HG03097 (cell line): ENCODE measurements around the gene ST14.
"Not testable (repeated sequence)": the region's sequence is repeated elsewhere in the genome, so short reads cannot be mapped to it uniquely, and the experiment has no call there.

Source experiments
- ATAC-seq: cut with Tn5 transposase; IDR thresholded peaks from one replicate; pipeline ENCODE4 v1.9.1; 2021; ENCODE audit not compliant: unreplicated experiment, low FRiP score

Gene ST14

GRCh38 chr11:130217133-130218031 is 57.8 kb downstream of the ST14 start:
- no peak for ATAC-seq

DNA sequence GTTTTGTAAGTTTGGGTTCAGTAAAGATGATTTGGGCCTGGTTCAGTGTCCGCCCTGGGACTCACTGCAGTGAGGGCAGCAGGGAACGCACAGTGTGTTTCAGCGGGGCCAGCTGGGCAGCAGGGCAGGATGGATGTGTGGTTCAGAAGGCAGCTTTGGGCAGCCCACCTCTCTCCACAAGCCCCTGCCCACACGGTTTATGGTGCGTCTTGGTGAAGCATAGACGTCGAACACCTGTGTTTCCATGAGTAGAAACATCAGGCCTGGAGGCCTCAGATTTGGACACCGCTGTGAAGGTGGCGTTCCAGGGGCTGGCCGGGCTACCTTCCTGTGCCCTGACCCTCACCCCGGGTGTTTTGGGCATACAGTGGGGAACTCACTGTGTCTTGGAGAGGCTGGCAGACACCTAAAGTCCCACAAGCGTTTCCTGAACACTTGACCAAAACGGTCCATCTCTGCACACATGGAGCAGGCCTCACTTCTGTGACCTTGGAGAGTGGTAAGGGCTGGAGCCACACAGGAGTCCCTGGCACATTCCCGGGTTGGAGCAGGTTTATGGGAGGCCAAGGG is 59.0 kb downstream of the ST14 start:
- no peak for ATAC-seq

- ATAC-seq: no peak
Measured at GRCh38 chr11:130219148-130219547, 59.6 kb downstream of the ST14 start.

GRCh38 chr11:130220311-130221035 is 60.9 kb downstream of the ST14 start:
- ATAC-seq: no peak

GRCh38 chr11:130223291-130223971 is 63.8 kb downstream of the ST14 start:
- no peak for ATAC-seq

- no peak for ATAC-seq
Measured at GRCh38 chr11:130227373-130227772, 67.8 kb downstream of the ST14 start.

GRCh38 chr11:130233486-130233885 is 73.9 kb downstream of the ST14 start:
- ATAC-seq: not testable (repeated sequence)

- ATAC-seq: not testable (repeated sequence)
Measured at GRCh38 chr11:130233888-130234287, 74.3 kb downstream of the ST14 start.

DNA sequence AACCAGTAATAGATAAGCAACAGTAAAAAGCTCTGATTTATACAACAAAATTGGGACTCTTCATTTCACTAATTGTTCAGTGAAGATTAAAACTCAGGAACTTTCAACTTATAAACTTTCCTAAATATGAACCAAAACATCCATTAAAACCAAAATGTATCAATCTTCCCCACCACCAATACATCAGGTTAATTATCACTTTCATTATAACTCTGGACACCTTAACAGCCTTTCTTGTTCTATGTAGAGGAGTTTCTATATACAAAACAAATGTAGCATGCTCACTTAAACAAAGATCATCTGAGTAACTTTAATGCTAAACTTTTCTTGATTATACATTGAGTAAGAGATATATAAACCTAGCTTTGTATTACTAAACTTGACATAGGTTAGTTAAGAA is 74.7 kb downstream of the ST14 start:
- no peak for ATAC-seq

GRCh38 chr11:130237282-130238006 is 77.9 kb downstream of the ST14 start:
- ATAC-seq: no peak

DNA sequence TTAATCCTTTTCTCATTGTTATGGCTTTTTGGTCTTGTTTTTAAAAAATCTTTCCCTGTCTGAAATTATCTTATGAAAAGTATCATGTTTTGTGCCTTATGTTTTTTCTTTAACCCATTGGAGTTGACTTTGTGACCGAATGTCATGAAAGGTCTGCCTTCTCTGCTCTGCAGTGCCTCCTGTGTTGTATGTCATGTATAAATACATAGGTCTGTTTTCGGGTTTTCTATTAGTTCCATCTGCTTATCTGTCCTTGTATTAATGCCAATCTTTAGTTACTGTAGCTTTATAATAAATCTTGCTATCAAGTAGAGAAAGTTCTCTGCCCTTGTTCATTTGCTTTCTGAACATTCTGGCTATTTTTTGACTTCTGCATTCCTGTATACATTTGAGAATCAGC is 82.1 kb downstream of the ST14 start:
- ATAC-seq: no peak

DNA sequence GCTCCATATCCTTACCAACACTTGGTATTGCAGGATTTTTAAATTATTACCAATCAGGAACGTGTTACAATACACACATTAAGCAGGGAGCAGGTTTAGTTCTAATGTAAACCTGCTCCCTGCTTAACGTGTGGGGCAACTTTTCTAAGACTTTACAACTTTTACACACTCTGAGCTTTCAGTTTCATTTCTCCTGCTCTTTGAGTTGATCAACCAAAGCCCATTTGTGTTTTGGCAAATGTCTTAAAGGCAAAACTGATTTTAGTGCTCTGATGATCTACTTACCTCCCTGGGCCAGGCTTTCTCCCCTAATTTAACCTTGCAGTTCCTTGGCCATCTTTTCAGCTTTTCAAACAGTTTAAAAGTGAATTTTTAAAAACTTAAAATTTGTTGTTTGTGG is 84.2 kb downstream of the ST14 start:
- ATAC-seq: no peak

GRCh38 chr11:130244848-130245247 is 85.3 kb downstream of the ST14 start:
- ATAC-seq: no peak

DNA sequence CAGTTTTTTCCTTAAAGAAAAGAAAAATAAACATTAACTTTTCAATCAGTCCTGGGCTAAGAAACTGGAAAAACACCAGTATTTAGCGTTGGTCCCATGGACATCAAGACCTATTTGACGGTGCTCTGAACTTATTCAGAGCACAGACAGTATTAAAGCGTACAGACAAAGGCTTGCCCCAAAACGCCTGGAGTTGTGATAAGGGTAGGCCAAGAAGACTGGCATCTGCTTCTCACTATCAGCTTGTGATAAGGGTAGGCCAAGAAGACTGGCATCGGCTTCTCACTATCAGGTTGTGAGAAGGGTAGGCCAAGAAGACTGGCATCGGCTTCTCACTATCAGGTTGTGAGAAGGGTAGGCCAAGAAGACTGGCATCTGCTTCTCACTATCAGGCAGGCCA is 85.8 kb downstream of the ST14 start:
- not testable (repeated sequence) for ATAC-seq

DNA sequence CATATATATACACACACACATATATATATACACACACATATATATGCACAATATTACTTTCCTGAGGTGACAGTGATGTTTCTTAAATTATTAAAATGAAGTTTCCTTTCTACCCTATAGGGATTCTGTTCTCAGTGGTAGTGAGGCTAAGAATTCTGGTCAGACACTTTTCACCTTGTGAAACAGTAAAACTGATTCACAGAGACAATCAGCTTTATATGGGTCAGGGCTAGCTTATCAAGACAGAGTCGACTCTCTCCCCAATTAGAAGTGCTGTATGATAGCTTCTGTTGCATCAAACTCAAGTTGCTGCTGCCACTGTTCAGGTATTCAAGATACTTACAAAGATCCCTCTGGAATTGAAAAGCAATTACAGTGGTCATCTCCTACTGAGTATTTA is 86.7 kb downstream of the ST14 start:
- no peak for ATAC-seq

GRCh38 chr11:130246738-130247137 is 87.2 kb downstream of the ST14 start:
- no peak for ATAC-seq

- ATAC-seq: no peak
Measured at GRCh38 chr11:130247319-130247718, 87.7 kb downstream of the ST14 start.

- ATAC-seq: no peak
Measured at GRCh38 chr11:130249371-130249770, 89.8 kb downstream of the ST14 start.

- not testable (repeated sequence) for ATAC-seq
Measured at GRCh38 chr11:130249929-130250328, 90.3 kb downstream of the ST14 start.

- not testable (repeated sequence) for ATAC-seq
Measured at GRCh38 chr11:130251763-130252162, 92.2 kb downstream of the ST14 start.
